Measurements from ENCODE around the gene TMEM220. TPM values are rescaled to one million over a fixed set of nuclear protein-coding genes. Genes with fewer than 3 reads are reported as not detected.

The TMEM220 gene
- total RNA-seq, 1 donor from 2014 or later: 0.21 TPM

GRCh38 chr17:10666906-10667305, 62.9 kb downstream of the TMEM220 start:
- no peaks in the 10 kb centered on the region for H3K36me3 Mint-ChIP-seq (ENCODE audit: low read depth)
- no peak overlapping the region for H3K4me3 Mint-ChIP-seq (ENCODE audit: low read depth)
- no peak for DNase-seq (ENCODE audit: low spot score)
- H3K9me3 Mint-ChIP-seq: no peaks in the 10 kb centered on the region
- no peak overlapping the region for H3K27ac Mint-ChIP-seq
- H3K27me3 Mint-ChIP-seq (ENCODE audit: low read depth): no peaks in the 10 kb centered on the region
- H3K4me1 Mint-ChIP-seq (ENCODE audit: low read depth): no peaks in the 10 kb centered on the region
- intact Hi-C loops (cut with micrococcal nuclease): no loop called here

GRCh38 chr17:10664571-10664970, 65.3 kb downstream of the TMEM220 start:
- H3K4me1 Mint-ChIP-seq (ENCODE audit: low read depth): no peaks in the 10 kb centered on the region
- no peaks in the 10 kb centered on the region for H3K27me3 Mint-ChIP-seq (ENCODE audit: low read depth)
- no peaks in the 10 kb centered on the region for H3K36me3 Mint-ChIP-seq (ENCODE audit: low read depth)
- no peak overlapping the region for H3K27ac Mint-ChIP-seq
- no peak overlapping the region for H3K4me3 Mint-ChIP-seq (ENCODE audit: low read depth)
- DNase-seq (ENCODE audit: low spot score): no peak
- no peaks in the 10 kb centered on the region for H3K9me3 Mint-ChIP-seq
- intact Hi-C loops (cut with micrococcal nuclease): no loop called here

Other genes starting within 250 kb of the TMEM220 start
- not detected in 2 replicates for gene MYH1, start 211.5 kb downstream of the TMEM220 start, total RNA-seq
- not detected in 2 replicates for gene MYH2, start 180.4 kb downstream of the TMEM220 start, total RNA-seq
- 3.9 and 4.6 TPM in 2 replicates for gene MYH3, start 72.7 kb downstream of the TMEM220 start, total RNA-seq
- gene SCO1, start 32.5 kb downstream of the TMEM220 start, total RNA-seq: 35.4 and 37.0 TPM in 2 replicates
- 10.3 and 10.5 TPM in 2 replicates for gene ADPRM, start 32.4 kb downstream of the TMEM220 start, total RNA-seq
- gene TMEM238L, start 74.1 kb upstream of the TMEM220 start, total RNA-seq: not detected in 2 replicates
- gene PIRT, start 108.1 kb upstream of the TMEM220 start, total RNA-seq: not detected in 2 replicates